A673 (cell line): Measurements from ENCODE around the gene KCNJ5. TPM values are rescaled to one million over a fixed set of nuclear protein-coding genes. Genes with fewer than 3 reads are reported as not detected.
A peak's percentile ranks its signal among the peaks of the same experiment; 100 is the strongest.

Experiments
- BruUV-seq: library from RNA; stranded (reverse); fragments of 400-500 nt; replicated peaks from 2 replicates; lab custom pipeline; 2021; lab: Mats Ljungman, UMichigan
- CTCF ChIA-PET: fragments of 300-600 bp; sonication (Branson Sonifier 250); formaldehyde crosslinking; loops from one replicate; lab custom pipeline; 2022; ENCODE audit warnings: antibody characterized with exemption; lab: Charles Lee
- POLR2A ChIA-PET: fragments of 300-600 bp; sonication (Branson Sonifier 250); formaldehyde crosslinking; loops from one replicate; lab custom pipeline; 2022; ENCODE audit warnings: antibody characterized with exemption; ENCODE audit not compliant: low non-redundant PET; lab: Charles Lee
- DNase-seq: peaks from one replicate; pipeline ENCODE4 v3.0.0-alpha.2; 2015; ENCODE audit warnings: low spot score
- H3K27ac ChIP-seq: fragments of 200-600 bp; sonication (generic); 2 replicates; pipeline ENCODE4 v1.5.1; 2016; ENCODE audit warnings: mixed run types, low read depth, mild to moderate bottlenecking, mixed read lengths, antibody characterized with exemption, low read length; ENCODE audit not compliant: poor library complexity, severe bottlenecking
- H3K27me3 ChIP-seq: fragments of 200-600 bp; sonication (generic); replicated peaks from 2 replicates; pipeline ENCODE4 v1.6.1; 2017; ENCODE audit warnings: mixed run types, low read depth, mild to moderate bottlenecking, mixed read lengths, antibody characterized with exemption, low read length; ENCODE audit not compliant: insufficient read depth, poor library complexity
- H3K36me3 ChIP-seq: fragments of 200-600 bp; sonication (generic); 2 replicates; pipeline ENCODE4 v1.6.1; 2016; ENCODE audit warnings: mixed run types, mild to moderate bottlenecking, mixed read lengths, antibody characterized with exemption, low read length; ENCODE audit not compliant: insufficient read depth, poor library complexity, severe bottlenecking
- H3K4me1 ChIP-seq: fragments of 200-600 bp; sonication (generic); 2 replicates; pipeline ENCODE4 v1.6.1; 2017; ENCODE audit warnings: mixed run types, mild to moderate bottlenecking, mixed read lengths, antibody characterized with exemption, low read length; ENCODE audit not compliant: insufficient read depth, poor library complexity, severe bottlenecking
- H3K4me3 ChIP-seq: fragments of 200-600 bp; sonication (generic); 2 replicates; pipeline ENCODE4 v1.5.1; 2016; ENCODE audit warnings: low read depth, mixed run types, mild to moderate bottlenecking, mixed read lengths, low read length; ENCODE audit not compliant: poor library complexity, severe bottlenecking
- H3K9me3 ChIP-seq: fragments of 200-600 bp; sonication (generic); 2 replicates; pipeline ENCODE4 v1.6.1; 2016; ENCODE audit warnings: mixed run types, low read depth, mild to moderate bottlenecking, mixed read lengths, antibody characterized with exemption, low read length; ENCODE audit not compliant: poor library complexity, severe bottlenecking
- CTCF ChIP-seq: fragments of 300-800, 200-600 bp; sonication (generic); conservative IDR thresholded peaks from 2 replicates; pipeline ENCODE4 v1.5.1; 2017; ENCODE audit warnings: low read depth, mild to moderate bottlenecking, antibody characterized with exemption, low read length, moderate library complexity, mixed read lengths
- EZH2 ChIP-seq: fragments of 200-600 bp; sonication (generic); IDR thresholded peaks from 2 replicates; pipeline ENCODE4 v1.6.1; 2017; ENCODE audit warnings: borderline replicate concordance, low read depth, mild to moderate bottlenecking, mixed read lengths, antibody characterized with exemption, low read length; ENCODE audit not compliant: poor library complexity, severe bottlenecking
- intact Hi-C: fragments of 100-400 bp; cut with micrococcal nuclease; formaldehyde crosslinking; loops from one replicate; pipeline ENCODE4 v1.10.0; 2022; ENCODE audit not compliant: unreplicated experiment
- total RNA-seq: library from RNA; stranded (reverse); gene quantifications from 2 replicates; pipeline ENCODE4 v1.2.3, GENCODE V29; 2021

Gene KCNJ5
- total RNA-seq, 1 experiment from 2014 or later: not detected

GRCh38 chr11:128845334-128845780 is 45.8 kb upstream of the KCNJ5 start:
- Histone ChIP-seq H3K36me3 (no peaks in the 10 kb centered on the region), H3K27ac (no peak overlapping the region), H3K4me3 (no peak overlapping the region), H3K27me3 (peaks cover 21% of the 10 kb centered on the region), H3K4me1 (no peaks in the 10 kb centered on the region), H3K9me3 (no peaks in the 10 kb centered on the region)
- TF ChIP-seq EZH2: no peak
- ChIA-PET CTCF (interaction anchor here (0.6 kb wide), 1 partner anchor 61 kb away, joined by 4 read pairs; no protein-coding TSS in a partner anchor), POLR2A (no interaction called here)
- no TSS peak for BruUV-seq
- no peak for DNase-seq
- intact Hi-C loops: loop anchor here (5.0 kb wide), 1 partner anchor 813 kb away; no protein-coding TSS in a partner anchor

GRCh38 chr11:128846985-128847384 is 44.2 kb upstream of the KCNJ5 start:
- POLR2A ChIA-PET: no interaction called here
- BruUV-seq: no TSS peak
- Histone ChIP-seq H3K27ac (no peak overlapping the region), H3K4me1 (no peaks in the 10 kb centered on the region), H3K27me3 (peaks cover 21% of the 10 kb centered on the region), H3K36me3 (no peaks in the 10 kb centered on the region), H3K4me3 (no peak overlapping the region), H3K9me3 (no peaks in the 10 kb centered on the region)
- TF ChIP-seq CTCF (no peak), EZH2 (no peak)
- CTCF ChIA-PET: no interaction called here
- intact Hi-C loops: loop anchor here (5.0 kb wide), 1 partner anchor 815 kb away; no protein-coding TSS in a partner anchor
- DNase-seq: no peak

GRCh38 chr11:128848815-128849455 is 42.2 kb upstream of the KCNJ5 start:
- CTCF ChIA-PET: no interaction called here
- POLR2A ChIA-PET: no interaction called here
- peak; percentile 77 for DNase-seq
- H3K27ac ChIP-seq: no peak overlapping the region
- no peak overlapping the region for H3K4me3 ChIP-seq
- H3K9me3 ChIP-seq: no peaks in the 10 kb centered on the region
- BruUV-seq: no TSS peak
- no peak for TF ChIP-seq EZH2
- peak; percentile 98 for TF ChIP-seq CTCF
- no peaks in the 10 kb centered on the region for H3K4me1 ChIP-seq
- intact Hi-C loops: loop anchor here (5.0 kb wide), 1 partner anchor 817 kb away; no protein-coding TSS in a partner anchor
- no peaks in the 10 kb centered on the region for H3K36me3 ChIP-seq
- H3K27me3 ChIP-seq: peaks cover 9% of the 10 kb centered on the region
